ENCODE measurements around the gene CALD1.

DNA sequence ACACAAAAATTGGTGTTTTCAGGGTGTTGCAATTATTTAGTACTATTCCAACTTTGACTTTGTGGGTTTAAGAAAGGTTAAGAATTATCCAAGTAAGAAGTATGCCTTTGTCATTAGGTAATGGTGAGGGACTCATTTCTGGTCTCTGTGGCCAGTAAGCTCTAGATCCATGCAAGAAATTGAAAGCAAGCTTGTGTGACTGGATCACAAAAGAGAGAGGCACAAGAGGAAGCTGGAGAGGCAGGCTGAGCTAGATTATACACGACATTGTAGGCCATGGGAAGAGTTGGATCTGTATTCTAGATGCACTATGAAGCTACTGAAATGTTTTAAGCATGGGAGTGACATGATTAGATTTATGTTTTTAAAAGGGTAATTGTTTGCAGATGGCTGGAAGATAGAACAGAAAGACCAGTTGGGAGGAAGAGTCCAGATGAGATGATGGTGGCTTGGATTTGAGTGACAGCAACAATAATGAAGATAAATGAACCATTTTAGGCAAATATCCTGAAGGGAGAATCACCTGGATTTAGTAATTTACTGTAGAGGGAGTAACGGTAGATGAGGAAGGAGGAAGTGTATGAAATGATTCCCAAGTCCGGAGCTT is 50.0 kb downstream of the CALD1 start:
- TF ChIP-seq REST (IDR thresholded peaks at IDR 0.05; ENCODE audit: unreplicated experiment) (no peak), JUNB (IDR thresholded peaks at IDR 0.05; ENCODE audit: unreplicated experiment) (no peak), STAT1 (IDR thresholded peaks at IDR 0.05; ENCODE audit: unreplicated experiment) (no peak), CREB1 (CRISPR knock-in tag; IDR thresholded peaks at IDR 0.05; ENCODE audit: low read depth) (no peak), EZH2 (IDR thresholded peaks at IDR 0.05; ENCODE audit: low read depth, unreplicated experiment) (no peak), POLR2AphosphoS5 (IDR thresholded peaks at IDR 0.05; ENCODE audit: low read depth) (no peak)
- TF ChIP-seq, protein P1, sequence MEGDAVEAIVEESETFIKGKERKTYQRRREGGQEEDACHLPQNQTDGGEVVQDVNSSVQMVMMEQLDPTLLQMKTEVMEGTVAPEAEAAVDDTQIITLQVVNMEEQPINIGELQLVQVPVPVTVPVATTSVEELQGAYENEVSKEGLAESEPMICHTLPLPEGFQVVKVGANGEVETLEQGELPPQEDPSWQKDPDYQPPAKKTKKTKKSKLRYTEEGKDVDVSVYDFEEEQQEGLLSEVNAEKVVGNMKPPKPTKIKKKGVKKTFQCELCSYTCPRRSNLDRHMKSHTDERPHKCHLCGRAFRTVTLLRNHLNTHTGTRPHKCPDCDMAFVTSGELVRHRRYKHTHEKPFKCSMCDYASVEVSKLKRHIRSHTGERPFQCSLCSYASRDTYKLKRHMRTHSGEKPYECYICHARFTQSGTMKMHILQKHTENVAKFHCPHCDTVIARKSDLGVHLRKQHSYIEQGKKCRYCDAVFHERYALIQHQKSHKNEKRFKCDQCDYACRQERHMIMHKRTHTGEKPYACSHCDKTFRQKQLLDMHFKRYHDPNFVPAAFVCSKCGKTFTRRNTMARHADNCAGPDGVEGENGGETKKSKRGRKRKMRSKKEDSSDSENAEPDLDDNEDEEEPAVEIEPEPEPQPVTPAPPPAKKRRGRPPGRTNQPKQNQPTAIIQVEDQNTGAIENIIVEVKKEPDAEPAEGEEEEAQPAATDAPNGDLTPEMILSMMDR (conservative IDR thresholded peaks at IDR 0.05; ENCODE audit: low read depth in 2 of 2), result no peak

All from GM23338 (cell line).